Ishikawa (cell line): ENCODE measurements around the gene EVL.

Experiments used
- CEBPB ChIP-seq: IDR thresholded peaks from 2 replicates; pipeline ENCODE4 v1.6.1; 2012
- CREB1 ChIP-seq: IDR thresholded peaks from 2 replicates; pipeline ENCODE4 v1.6.1; 2012; ENCODE audit warnings: low read depth
- EGR1 ChIP-seq: IDR thresholded peaks from 2 replicates; pipeline ENCODE4 v1.6.1; 2012
- EP300 ChIP-seq: IDR thresholded peaks from 2 replicates; pipeline ENCODE4 v1.6.1; 2012; ENCODE audit warnings: borderline replicate concordance
- FOXM1 ChIP-seq: IDR thresholded peaks from 2 replicates; pipeline ENCODE4 v1.6.1; 2012; ENCODE audit warnings: low read depth, borderline replicate concordance
- NFIC ChIP-seq: IDR thresholded peaks from 2 replicates; pipeline ENCODE4 v1.6.1; 2012
- RAD21 ChIP-seq: IDR thresholded peaks from 2 replicates; pipeline ENCODE4 v1.6.1; 2012; ENCODE audit warnings: low read depth
- TAF1 ChIP-seq: IDR thresholded peaks from 2 replicates; pipeline ENCODE4 v1.6.1; 2012; ENCODE audit warnings: low read depth, mild to moderate bottlenecking
- TCF12 ChIP-seq: IDR thresholded peaks from 2 replicates; pipeline ENCODE4 v1.6.1; 2012; ENCODE audit warnings: low read depth
- TEAD4 ChIP-seq: IDR thresholded peaks from 2 replicates; pipeline ENCODE4 v1.6.1; 2012
- USF1 ChIP-seq: IDR thresholded peaks from 2 replicates; pipeline ENCODE4 v1.6.1; 2012
- YY1 ChIP-seq: IDR thresholded peaks from 2 replicates; pipeline ENCODE4 v1.6.1; 2012; ENCODE audit warnings: low read depth
- ZBTB7A ChIP-seq: IDR thresholded peaks from 2 replicates; pipeline ENCODE4 v1.6.1; 2012; ENCODE audit warnings: low read depth
- TF ChIP-seq, protein P1 (sequence below): IDR thresholded peaks from 2 replicates; pipeline ENCODE4 v1.6.1; 2012; ENCODE audit warnings: low read depth, mild to moderate bottlenecking
- TF ChIP-seq, protein P2 (sequence below): IDR thresholded peaks from 2 replicates; pipeline ENCODE4 v1.6.1; 2012

Gene EVL

GRCh38 chr14:100127853-100128455, 62.7 kb downstream of the EVL start:
- TF ChIP-seq USF1: no peak
- no peak for TF ChIP-seq ZBTB7A
- no peak for TF ChIP-seq EP300
- TF ChIP-seq, protein P1, sequence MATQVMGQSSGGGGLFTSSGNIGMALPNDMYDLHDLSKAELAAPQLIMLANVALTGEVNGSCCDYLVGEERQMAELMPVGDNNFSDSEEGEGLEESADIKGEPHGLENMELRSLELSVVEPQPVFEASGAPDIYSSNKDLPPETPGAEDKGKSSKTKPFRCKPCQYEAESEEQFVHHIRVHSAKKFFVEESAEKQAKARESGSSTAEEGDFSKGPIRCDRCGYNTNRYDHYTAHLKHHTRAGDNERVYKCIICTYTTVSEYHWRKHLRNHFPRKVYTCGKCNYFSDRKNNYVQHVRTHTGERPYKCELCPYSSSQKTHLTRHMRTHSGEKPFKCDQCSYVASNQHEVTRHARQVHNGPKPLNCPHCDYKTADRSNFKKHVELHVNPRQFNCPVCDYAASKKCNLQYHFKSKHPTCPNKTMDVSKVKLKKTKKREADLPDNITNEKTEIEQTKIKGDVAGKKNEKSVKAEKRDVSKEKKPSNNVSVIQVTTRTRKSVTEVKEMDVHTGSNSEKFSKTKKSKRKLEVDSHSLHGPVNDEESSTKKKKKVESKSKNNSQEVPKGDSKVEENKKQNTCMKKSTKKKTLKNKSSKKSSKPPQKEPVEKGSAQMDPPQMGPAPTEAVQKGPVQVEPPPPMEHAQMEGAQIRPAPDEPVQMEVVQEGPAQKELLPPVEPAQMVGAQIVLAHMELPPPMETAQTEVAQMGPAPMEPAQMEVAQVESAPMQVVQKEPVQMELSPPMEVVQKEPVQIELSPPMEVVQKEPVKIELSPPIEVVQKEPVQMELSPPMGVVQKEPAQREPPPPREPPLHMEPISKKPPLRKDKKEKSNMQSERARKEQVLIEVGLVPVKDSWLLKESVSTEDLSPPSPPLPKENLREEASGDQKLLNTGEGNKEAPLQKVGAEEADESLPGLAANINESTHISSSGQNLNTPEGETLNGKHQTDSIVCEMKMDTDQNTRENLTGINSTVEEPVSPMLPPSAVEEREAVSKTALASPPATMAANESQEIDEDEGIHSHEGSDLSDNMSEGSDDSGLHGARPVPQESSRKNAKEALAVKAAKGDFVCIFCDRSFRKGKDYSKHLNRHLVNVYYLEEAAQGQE: no peak
- no peak for TF ChIP-seq EGR1
- no peak for TF ChIP-seq FOXM1
- no peak for TF ChIP-seq RAD21

GRCh38 chr14:100128688-100129087, 63.5 kb downstream of the EVL start:
- TF ChIP-seq FOXM1: no peak
- TF ChIP-seq EGR1: no peak
- TF ChIP-seq CEBPB: no peak
- no peak for TF ChIP-seq RAD21
- TF ChIP-seq ZBTB7A: no peak
- no peak for TF ChIP-seq USF1
- no peak for TF ChIP-seq CREB1
- TF ChIP-seq YY1: no peak
- no peak for TF ChIP-seq TAF1
- no peak for TF ChIP-seq EP300
- no peak for TF ChIP-seq TEAD4
- TF ChIP-seq TCF12: no peak
- no peak for TF ChIP-seq NFIC
- TF ChIP-seq, protein P2, sequence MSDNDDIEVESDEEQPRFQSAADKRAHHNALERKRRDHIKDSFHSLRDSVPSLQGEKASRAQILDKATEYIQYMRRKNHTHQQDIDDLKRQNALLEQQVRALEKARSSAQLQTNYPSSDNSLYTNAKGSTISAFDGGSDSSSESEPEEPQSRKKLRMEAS: no peak
- TF ChIP-seq, protein P1: no peak

GRCh38 chr14:100129161-100129589, 64.0 kb downstream of the EVL start:
- TF ChIP-seq YY1: no peak
- no peak for TF ChIP-seq EP300
- TF ChIP-seq USF1: no peak
- no peak for TF ChIP-seq RAD21
- TF ChIP-seq CREB1: no peak
- no peak for TF ChIP-seq EGR1
- TF ChIP-seq TEAD4: no peak
- no peak for TF ChIP-seq NFIC
- TF ChIP-seq, protein P1: no peak
- TF ChIP-seq FOXM1: no peak
- no peak for TF ChIP-seq ZBTB7A
- TF ChIP-seq CEBPB: no peak
- TF ChIP-seq, protein P2: no peak
- TF ChIP-seq TAF1: no peak

DNA sequence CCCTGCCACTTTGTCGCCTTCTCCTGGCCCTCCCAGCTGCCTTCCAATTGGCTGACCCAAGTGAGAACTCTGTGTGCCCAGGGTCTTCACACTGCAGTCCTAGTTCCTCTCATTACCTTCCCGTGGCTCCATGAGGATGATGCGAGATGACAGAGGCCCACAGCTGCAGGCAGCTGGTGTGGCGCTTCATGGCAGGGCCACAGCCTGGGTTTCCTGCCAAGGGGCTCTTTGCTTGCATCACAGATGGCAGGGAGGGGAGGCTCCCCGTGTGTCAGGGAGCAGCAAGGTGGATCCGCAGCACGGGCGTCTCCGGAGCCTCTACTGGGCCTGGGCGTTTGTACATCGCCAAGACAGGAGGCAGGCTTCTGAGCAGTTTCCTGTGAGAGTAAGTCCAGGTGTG, 65.3 kb downstream of the EVL start:
- no peak for TF ChIP-seq USF1
- TF ChIP-seq, protein P1: no peak
- TF ChIP-seq, protein P2: no peak
- no peak for TF ChIP-seq TAF1
- no peak for TF ChIP-seq CREB1
